ENCODE measurements around the gene RNU5B-1. TPM values are rescaled to one million over a fixed set of nuclear protein-coding genes. Genes with fewer than 3 reads are reported as not detected.

The RNU5B-1 gene
- total and polyA plus RNA-seq, 9 of the 15 experiments (the other 6 are each of a cell fraction or from before 2014, with no cell fraction given), result 14.2 TPM; not detected in 8

GRCh38 chr15:65305150-65305758 lies 777 bp downstream of the RNU5B-1 start (continued):
- TF ChIP-seq, protein P1, sequence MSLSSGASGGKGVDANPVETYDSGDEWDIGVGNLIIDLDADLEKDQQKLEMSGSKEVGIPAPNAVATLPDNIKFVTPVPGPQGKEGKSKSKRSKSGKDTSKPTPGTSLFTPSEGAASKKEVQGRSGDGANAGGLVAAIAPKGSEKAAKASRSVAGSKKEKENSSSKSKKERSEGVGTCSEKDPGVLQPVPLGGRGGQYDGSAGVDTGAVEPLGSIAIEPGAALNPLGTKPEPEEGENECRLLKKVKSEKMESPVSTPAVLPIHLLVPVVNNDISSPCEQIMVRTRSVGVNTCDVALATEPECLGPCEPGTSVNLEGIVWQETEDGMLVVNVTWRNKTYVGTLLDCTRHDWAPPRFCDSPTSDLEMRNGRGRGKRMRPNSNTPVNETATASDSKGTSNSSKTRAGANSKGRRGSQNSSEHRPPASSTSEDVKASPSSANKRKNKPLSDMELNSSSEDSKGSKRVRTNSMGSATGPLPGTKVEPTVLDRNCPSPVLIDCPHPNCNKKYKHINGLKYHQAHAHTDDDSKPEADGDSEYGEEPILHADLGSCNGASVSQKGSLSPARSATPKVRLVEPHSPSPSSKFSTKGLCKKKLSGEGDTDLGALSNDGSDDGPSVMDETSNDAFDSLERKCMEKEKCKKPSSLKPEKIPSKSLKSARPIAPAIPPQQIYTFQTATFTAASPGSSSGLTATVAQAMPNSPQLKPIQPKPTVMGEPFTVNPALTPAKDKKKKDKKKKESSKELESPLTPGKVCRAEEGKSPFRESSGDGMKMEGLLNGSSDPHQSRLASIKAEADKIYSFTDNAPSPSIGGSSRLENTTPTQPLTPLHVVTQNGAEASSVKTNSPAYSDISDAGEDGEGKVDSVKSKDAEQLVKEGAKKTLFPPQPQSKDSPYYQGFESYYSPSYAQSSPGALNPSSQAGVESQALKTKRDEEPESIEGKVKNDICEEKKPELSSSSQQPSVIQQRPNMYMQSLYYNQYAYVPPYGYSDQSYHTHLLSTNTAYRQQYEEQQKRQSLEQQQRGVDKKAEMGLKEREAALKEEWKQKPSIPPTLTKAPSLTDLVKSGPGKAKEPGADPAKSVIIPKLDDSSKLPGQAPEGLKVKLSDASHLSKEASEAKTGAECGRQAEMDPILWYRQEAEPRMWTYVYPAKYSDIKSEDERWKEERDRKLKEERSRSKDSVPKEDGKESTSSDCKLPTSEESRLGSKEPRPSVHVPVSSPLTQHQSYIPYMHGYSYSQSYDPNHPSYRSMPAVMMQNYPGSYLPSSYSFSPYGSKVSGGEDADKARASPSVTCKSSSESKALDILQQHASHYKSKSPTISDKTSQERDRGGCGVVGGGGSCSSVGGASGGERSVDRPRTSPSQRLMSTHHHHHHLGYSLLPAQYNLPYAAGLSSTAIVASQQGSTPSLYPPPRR (CRISPR knock-in tag; IDR thresholded peaks at IDR 0.05; ENCODE audit: borderline replicate concordance), result 0 out of 2 replicates have a peak, but pooled peaks have one; percentile 20
- TF ChIP-seq ZEB2 (IDR thresholded peaks at IDR 0.05) (peak; percentile 11; the same call in 1 of the 2 replicates), ZNF354B (CRISPR knock-in tag; IDR thresholded peaks at IDR 0.05) (no peak), ZC3H4 (CRISPR knock-in tag; IDR thresholded peaks at IDR 0.05; ENCODE audit: borderline replicate concordance) (peak; percentile 18; the same call in 1 of the 2 replicates), BCOR (IDR thresholded peaks at IDR 0.05) (peak; percentile 3; the same call in 1 of the 2 replicates), NFE2L1 (tag; IDR thresholded peaks at IDR 0.05; ENCODE audit: borderline replicate concordance, low read depth) (no peak), NRF1 (conservative IDR thresholded peaks at IDR 0.05 in 1 of 2, IDR thresholded peaks at IDR 0.05 in 1 of 2) (0 out of 4 replicates have a peak, but pooled peaks of 1 of the 2 experiments have one; percentile 6), ZBTB2 (IDR thresholded peaks at IDR 0.05) (0 out of 2 replicates have a peak, but pooled peaks have one; percentile 15), POLR2A (conservative IDR thresholded peaks at IDR 0.05) (no peak), ERF (CRISPR knock-in tag; IDR thresholded peaks at IDR 0.05) (0 out of 2 replicates have a peak, but pooled peaks have one; percentile 6), SP1 (CRISPR knock-in tag; IDR thresholded peaks at IDR 0.05) (peak; percentile 69), CTBP1 (IDR thresholded peaks at IDR 0.05; ENCODE audit: borderline replicate concordance) (peak; percentile 15; the same call in 1 of the 2 replicates), ZBTB26 (CRISPR knock-in tag; IDR thresholded peaks at IDR 0.05) (no peak), TOE1 (IDR thresholded peaks at IDR 0.05; ENCODE audit: borderline replicate concordance) (no peak), TOE1 (CRISPR knock-in tag; IDR thresholded peaks at IDR 0.05; ENCODE audit: borderline replicate concordance, low read depth) (no peak), LCOR (CRISPR knock-in tag; IDR thresholded peaks at IDR 0.05) (peak; percentile 66; the same call in 1 of the 2 replicates), KHSRP (IDR thresholded peaks at IDR 0.05) (no peak), XRCC4 (IDR thresholded peaks at IDR 0.05; ENCODE audit: extremely low read depth, insufficient read depth, insufficient read length) (no peak), ZNF717 (CRISPR knock-in tag; IDR thresholded peaks at IDR 0.05) (no peak)
- TF ChIP-seq, protein P2, sequence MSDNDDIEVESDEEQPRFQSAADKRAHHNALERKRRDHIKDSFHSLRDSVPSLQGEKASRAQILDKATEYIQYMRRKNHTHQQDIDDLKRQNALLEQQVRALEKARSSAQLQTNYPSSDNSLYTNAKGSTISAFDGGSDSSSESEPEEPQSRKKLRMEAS (CRISPR knock-in tag; IDR thresholded peaks at IDR 0.05), result peak; percentile 32; the same call in 1 of the 2 replicates
- TF ChIP-seq, protein P3, sequence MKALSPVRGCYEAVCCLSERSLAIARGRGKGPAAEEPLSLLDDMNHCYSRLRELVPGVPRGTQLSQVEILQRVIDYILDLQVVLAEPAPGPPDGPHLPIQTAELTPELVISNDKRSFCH (CRISPR knock-in tag; IDR thresholded peaks at IDR 0.05), result no peak
- TF ChIP-seq, protein P3 (tag; IDR thresholded peaks at IDR 0.05), result no peak

Data from K562 (cell line).